Endothelial cell of umbilical vein (primary cell): ENCODE data around the gene PLEKHG5. TPM values are rescaled to one million over a fixed set of nuclear protein-coding genes. Genes with fewer than 3 reads are reported as not detected.
A peak's percentile ranks its signal among the peaks of the same experiment; 100 is the strongest.

Experiments
- BruUV-seq: library from RNA; stranded (reverse); fragments of 400-500 nt; replicated peaks from 2 replicates; lab custom pipeline; 2021; lab: Mats Ljungman, UMichigan
- CTCF ChIA-PET: fragments of 300-600, 350-600 bp; sonication (Branson Sonifier 250); formaldehyde crosslinking; loops from one replicate; lab custom pipeline; 2021; ENCODE audit warnings: antibody characterized with exemption, inconsistent platforms; lab: Charles Lee
- POLR2A ChIA-PET: fragments of 300-600, 350-600 bp; sonication (Branson Sonifier 250); formaldehyde crosslinking; loops from one replicate; lab custom pipeline; 2021; ENCODE audit warnings: antibody characterized with exemption, inconsistent platforms; lab: Charles Lee
- DNase-seq: peaks from one replicate; pipeline ENCODE4 v3.0.0-alpha.2; 2011; ENCODE audit warnings: low read depth, low spot score
- FAIRE-seq: peaks from 2 replicates; lab custom pipeline; 2011; peaks lifted over from hg19 to GRCh38; lab: Jason Lieb, UNC
- H2AFZ ChIP-seq: 2 replicates; pipeline ENCODE4 v1.6.0; 2012; ENCODE audit warnings: low read depth, low read length, control low read depth, inconsistent platforms
- H3K27ac ChIP-seq: 2 replicates; pipeline ENCODE4 v1.5.1; 2011; ENCODE audit warnings: low read depth, mild to moderate bottlenecking, control low read depth, low read length, moderate library complexity; ENCODE audit not compliant: insufficient read depth
- H3K27me3 ChIP-seq, 2 experiments: 2 replicates each; pipeline versions ENCODE4 v1.6.0 to v1.6.1; 2011; ENCODE audit warnings: low read length in 2 of 2, mixed read lengths in 1 of 2; ENCODE audit not compliant: control insufficient read depth in 2 of 2, insufficient read depth in 2 of 2
- H3K36me3 ChIP-seq, 2 experiments: 2 replicates in 1 of 2; 3 replicates in 1 of 2; pipeline ENCODE4 v1.5.1; 2011; ENCODE audit warnings: low read length in 2 of 2, mild to moderate bottlenecking in 1 of 2, moderate library complexity in 1 of 2; ENCODE audit not compliant: control insufficient read depth in 2 of 2, insufficient read depth in 2 of 2; ENCODE audit errors: extremely low read depth in 1 of 2
- H3K4me1 ChIP-seq: 3 replicates; pipeline ENCODE4 v1.5.1; 2011; ENCODE audit warnings: mild to moderate bottlenecking, low read length; ENCODE audit not compliant: control insufficient read depth, insufficient read depth; ENCODE audit errors: extremely low read depth
- H3K4me2 ChIP-seq: 2 replicates; pipeline ENCODE4 v1.6.1; 2011; ENCODE audit warnings: low read length, control low read depth, mixed read lengths; ENCODE audit not compliant: insufficient read depth
- H3K4me3 ChIP-seq, 3 experiments: fragments of 200-600 bp in 1 of 3; sonication (generic), shearing (Covaris generic) in 1 of 3; replicated peaks in 1 of 3; 2 replicates each; pipeline ENCODE4 v1.5.1; 2011 to 2016; ENCODE audit warnings: control low read depth in 3 of 3, low read length in 3 of 3, mild to moderate bottlenecking in 2 of 3, inconsistent platforms in 1 of 3, low read depth in 1 of 3, moderate library complexity in 1 of 3; ENCODE audit not compliant: insufficient read depth in 1 of 3
- H3K79me2 ChIP-seq: 2 replicates; pipeline ENCODE4 v1.6.0; 2012; ENCODE audit warnings: low read length, inconsistent platforms; ENCODE audit not compliant: control insufficient read depth, insufficient read depth
- H3K9ac ChIP-seq: replicated peaks from 2 replicates; pipeline ENCODE3; 2011; ENCODE audit warnings: low read length, control low read depth; ENCODE audit not compliant: insufficient read depth; ENCODE audit errors: extremely low read depth
- H3K9me1 ChIP-seq: replicated peaks from 3 replicates; pipeline ENCODE4 v1.6.0; 2011; ENCODE audit warnings: mild to moderate bottlenecking, low read length; ENCODE audit not compliant: control insufficient read depth, insufficient read depth; ENCODE audit errors: extremely low read depth
- H3K9me3 ChIP-seq: replicated peaks from 2 replicates; pipeline ENCODE4 v1.5.1; 2012; ENCODE audit warnings: low read length, inconsistent platforms; ENCODE audit not compliant: control insufficient read depth, insufficient read depth
- H4K20me1 ChIP-seq: replicated peaks from 2 replicates; pipeline ENCODE3; 2011; ENCODE audit warnings: mild to moderate bottlenecking, low read length; ENCODE audit not compliant: control insufficient read depth, insufficient read depth; ENCODE audit errors: extremely low read depth
- CTCF ChIP-seq, 2 donors: IDR thresholded peaks; 1 replicate in 1 of 2; 2 replicates in 1 of 2; pipeline ENCODE4 v1.5.1; 2011; ENCODE audit warnings: low read length in 2 of 2, mild to moderate bottlenecking in 2 of 2, moderate library complexity in 2 of 2, control low read depth in 1 of 2, inconsistent platforms in 1 of 2, low read depth in 1 of 2; ENCODE audit not compliant: insufficient read depth in 1 of 2; ENCODE audit errors: extremely low read depth in 1 of 2
- EZH2 ChIP-seq: IDR thresholded peaks from 2 replicates; pipeline ENCODE4 v1.6.1; 2012; ENCODE audit warnings: borderline replicate concordance, low read depth, mild to moderate bottlenecking, moderate library complexity, low read length, inconsistent platforms; ENCODE audit not compliant: severe bottlenecking
- FOS ChIP-seq: IDR thresholded peaks from 2 replicates; pipeline ENCODE4 v1.6.1; 2011; ENCODE audit warnings: mild to moderate bottlenecking, low read length, moderate library complexity, borderline replicate concordance; ENCODE audit not compliant: insufficient read depth
- GATA2 ChIP-seq: IDR thresholded peaks from 2 replicates; pipeline ENCODE4 v1.7.0; 2011; ENCODE audit warnings: low read depth, mild to moderate bottlenecking, moderate library complexity, mixed read lengths, low read length; ENCODE audit not compliant: insufficient read length, insufficient read depth
- JUN ChIP-seq: IDR thresholded peaks from 2 replicates; pipeline ENCODE4 v1.6.1; 2011; ENCODE audit warnings: borderline replicate concordance, low read depth; ENCODE audit not compliant: insufficient read length, insufficient read depth
- MAX ChIP-seq: IDR thresholded peaks from 2 replicates; pipeline ENCODE4 v1.6.1; 2011; ENCODE audit not compliant: insufficient read depth, insufficient read length
- MYC ChIP-seq: IDR thresholded peaks from one replicate; pipeline ENCODE4 v1.6.1; 2011; ENCODE audit warnings: mild to moderate bottlenecking, low read depth, low read length
- POLR2A ChIP-seq: IDR thresholded peaks from 2 replicates; pipeline ENCODE4 v1.6.1; 2012; ENCODE audit warnings: low read depth, mild to moderate bottlenecking, control low read depth, low read length
- POLR2AphosphoS5 ChIP-seq: IDR thresholded peaks from 2 replicates; pipeline ENCODE4 v1.6.1; 2012; ENCODE audit warnings: low read depth, mild to moderate bottlenecking, control low read depth, low read length, moderate library complexity; ENCODE audit not compliant: insufficient read depth
- dilution Hi-C: fragments of 300-500 bp; cut with MboI; formaldehyde crosslinking; loops from one replicate; pipeline ENCODE4 v1.15.0; 2019; ENCODE audit warnings: low sequenced_read_pairs; ENCODE audit not compliant: extremely low pct_ligation_motif_present
- intact Hi-C: fragments of 100-400 bp; cut with micrococcal nuclease; formaldehyde crosslinking; loops from one replicate; pipeline ENCODE4 v1.10.0; 2022
- polyA plus RNA-seq, 4 experiments: library from polyadenylated mRNA; depleted of rRNA in 3 of 4; stranded (reverse) in 3 of 4; unstranded in 1 of 4; fragments of >200 nt; gene quantifications; 2 replicates each; pipeline versions ENCODE4 v1.2.1 to v1.2.3, GENCODE V29; 2011 to 2012; ENCODE audit warnings: missing spikeins in 1 of 4
- total RNA-seq: library from RNA; stranded (reverse); gene quantifications from 2 replicates; pipeline ENCODE4 v1.2.3, GENCODE V29; 2021

PLEKHG5 gene
- total and polyA plus RNA-seq, 2 donors (not counting 3 experiments of a cell fraction or from before 2014, with no cell fraction given): 30.6 to 56.9 TPM

- H3K9ac ChIP-seq: peak overlapping the region; percentile 58
- no peaks in the 10 kb centered on the region for H3K9me3 ChIP-seq
- ChIA-PET CTCF (interaction anchor here (1.0 to 10.9 kb wide), 11 partner anchors 10 to 245 kb away, joined by 3 to 113 read pairs (median 4); partner anchors contain the start of gene NOL9), POLR2A (interaction anchor here (0.7 kb wide), 1 partner anchor 63 kb away, joined by 5 read pairs; no protein-coding TSS in a partner anchor)
- dilution Hi-C loops: no loop called here
- TSS peak; percentile 50 for BruUV-seq
- DNase-seq (no peak), FAIRE-seq (no peak)
- H3K4me2 ChIP-seq: peak overlapping the region; percentile 79
- H4K20me1 ChIP-seq: no peaks in the 10 kb centered on the region
- TF ChIP-seq POLR2A: no peak
- TF ChIP-seq POLR2AphosphoS5: no peak
- TF ChIP-seq JUN: no peak
- TF ChIP-seq FOS: no peak
- TF ChIP-seq GATA2: no peak
- TF ChIP-seq EZH2: no peak
- TF ChIP-seq CTCF (IDR thresholded peaks at IDR 0.05; ENCODE audit: extremely low read depth in 1 of 2, insufficient read depth in 1 of 2, low read depth in 1 of 2, low read length in 2 of 2): no peak
- no peak for TF ChIP-seq MAX
- TF ChIP-seq MYC: no peak
- intact Hi-C loops: loop anchor here (1.0 to 10.0 kb wide), 4 partner anchors 32 to 294 kb away; partner anchors contain the start of genes CAMTA1 and KLHL21
- no peaks in the 10 kb centered on the region for H3K27me3 ChIP-seq
- no peaks in the 10 kb centered on the region for H3K79me2 ChIP-seq
- H3K4me1 ChIP-seq: peaks cover 45% of the 10 kb centered on the region
- no peaks in the 10 kb centered on the region for H3K9me1 ChIP-seq
- H3K36me3 ChIP-seq: no peaks in the 10 kb centered on the region
- peak overlapping the region; percentile 26 to 62 (median 43) for H3K4me3 ChIP-seq
- peak overlapping the region; percentile 86 for H3K27ac ChIP-seq
- no peak overlapping the region for H2AFZ ChIP-seq
Observed at GRCh38 chr1:6491081-6491449, 402 bp downstream of the PLEKHG5 start.
